K562 (cell line): ENCODE data around the gene TOM1L1. TPM values are rescaled to one million over a fixed set of nuclear protein-coding genes. Genes with fewer than 3 reads are reported as not detected.

ENCODE experiments used
- ATAC-seq: fragments of 200-7000 bp; cut with Tn5 transposase; 3 replicates; pipeline ENCODE4 v1.9.1; 2020; ENCODE audit warnings: moderate library complexity
- BruUV-seq: library from RNA; stranded (reverse); fragments of 400-500 nt; replicated peaks from 2 replicates; lab custom pipeline; 2021; lab: Mats Ljungman, UMichigan
- CTCF ChIA-PET: fragments of 300-600 bp; formaldehyde crosslinking; extraction: SDS; loops from one replicate; lab custom pipeline; 2021; ENCODE audit warnings: low intra/inter-chr PET ratio; lab: Yijun Ruan, JAX
- POLR2A ChIA-PET: fragments of 300-600, 350-650 bp; sonication (Branson Sonifier 250); formaldehyde crosslinking; extraction: SDS; loops from one replicate; lab custom pipeline; 2021; ENCODE audit warnings: antibody characterized with exemption, inconsistent platforms; lab: Yijun Ruan, JAX
- DNase-seq, 4 experiments: peaks; one replicate each; pipeline versions ENCODE4 v3.0.0 to v3.0.0-alpha.2; 2011 to 2018; ENCODE audit warnings: low spot score in 3 of 4, mixed read lengths in 3 of 4; ENCODE audit errors: extremely low read depth in 1 of 4
- FAIRE-seq: peaks from 2 replicates; lab custom pipeline; 2011; peaks lifted over from hg19 to GRCh38; lab: Jason Lieb, UNC
- H2AFZ ChIP-seq: 2 replicates; pipeline ENCODE4 v1.6.0; 2011; ENCODE audit warnings: low read depth, low read length, control low read depth, inconsistent platforms
- H3K27ac ChIP-seq: fragments of 200-600 bp; 3 replicates; pipeline ENCODE4 v1.8.0; 2011; ENCODE audit warnings: low read depth, mild to moderate bottlenecking, control low read depth, inconsistent platforms, low read length, moderate library complexity, mixed read lengths; ENCODE audit errors: extremely low read depth
- H3K27me3 ChIP-seq, 2 experiments: fragments of 300-600 bp in 1 of 2; 2 replicates in 1 of 2; 3 replicates in 1 of 2; pipeline versions ENCODE4 v1.6.0 to v1.8.0; 2011; ENCODE audit warnings: inconsistent platforms in 2 of 2, low read length in 2 of 2, mild to moderate bottlenecking in 1 of 2, mixed read lengths in 1 of 2, moderate library complexity in 1 of 2; ENCODE audit not compliant: control insufficient read depth in 2 of 2, insufficient read depth in 2 of 2
- H3K36me3 ChIP-seq: fragments of 300-600 bp; 3 replicates; pipeline ENCODE4 v1.8.0; 2011; ENCODE audit warnings: mild to moderate bottlenecking, low read length, inconsistent platforms; ENCODE audit not compliant: control insufficient read depth, insufficient read depth
- H3K4me1 ChIP-seq, 2 experiments: fragments of 200-600 bp in 1 of 2; replicated peaks in 1 of 2; 2 replicates in 1 of 2; 3 replicates in 1 of 2; pipeline versions ENCODE4 v1.5.1 to v1.8.0; 2011; ENCODE audit warnings: inconsistent platforms in 2 of 2, low read length in 2 of 2, mild to moderate bottlenecking in 1 of 2, mixed read lengths in 1 of 2, moderate library complexity in 1 of 2; ENCODE audit not compliant: control insufficient read depth in 2 of 2, insufficient read depth in 2 of 2
- H3K4me2 ChIP-seq: 2 replicates; pipeline ENCODE4 v1.6.1; 2011; ENCODE audit warnings: low read length, control low read depth, inconsistent platforms, mixed read lengths; ENCODE audit not compliant: insufficient read depth
- H3K4me3 ChIP-seq: fragments of 200-600 bp; sonication (generic), shearing (Covaris generic); 2 replicates; pipeline ENCODE4 v1.5.1; 2016; ENCODE audit warnings: control low read depth, inconsistent platforms
- H3K79me2 ChIP-seq: fragments of 200-600 bp; 3 replicates; pipeline ENCODE4 v1.8.0; 2011; ENCODE audit warnings: low read length, inconsistent platforms; ENCODE audit not compliant: control insufficient read depth, insufficient read depth
- H3K9ac ChIP-seq, 2 experiments: 2 replicates each; pipeline versions ENCODE4 v1.6.0 to v1.6.1; 2011; ENCODE audit warnings: low read depth in 2 of 2, low read length in 2 of 2, control low read depth in 1 of 2, inconsistent platforms in 1 of 2, mild to moderate bottlenecking in 1 of 2, mixed read lengths in 1 of 2; ENCODE audit not compliant: insufficient read depth in 1 of 2
- H3K9me1 ChIP-seq: one replicate; pipeline ENCODE4 v1.6.0; 2011; ENCODE audit warnings: inconsistent platforms, mild to moderate bottlenecking, low read length, moderate library complexity; ENCODE audit not compliant: control insufficient read depth, insufficient read depth
- H3K9me3 ChIP-seq: replicated peaks from 2 replicates; pipeline ENCODE4 v1.5.1; 2011; ENCODE audit warnings: low read depth, low read length, inconsistent platforms; ENCODE audit not compliant: control insufficient read depth, insufficient read depth
- H4K20me1 ChIP-seq: replicated peaks from 2 replicates; pipeline ENCODE4 v1.6.1; 2011; ENCODE audit warnings: low read length, inconsistent platforms, mixed read lengths; ENCODE audit not compliant: control insufficient read depth, insufficient read depth
- ERF ChIP-seq: fragments of 450-650 bp; formaldehyde crosslinking; IDR thresholded peaks from 2 replicates; pipeline ENCODE4 v1.4.0; 2020; ENCODE audit warnings: mild to moderate bottlenecking, mixed read lengths
- GATA2 ChIP-seq: sonication (generic); formaldehyde crosslinking; IDR thresholded peaks from 2 replicates; pipeline ENCODE4 v1.4.0; 2020; ENCODE audit warnings: mild to moderate bottlenecking, missing genetic modification reagents
- USF2 ChIP-seq: sonication (generic); formaldehyde crosslinking; IDR thresholded peaks from 2 replicates; pipeline ENCODE4 v1.5.0; 2020; ENCODE audit warnings: missing genetic modification reagents
- XRCC3 ChIP-seq: fragments of 450-650 bp; IDR thresholded peaks from 2 replicates; pipeline ENCODE4 v1.6.1; 2017; ENCODE audit warnings: mild to moderate bottlenecking, moderate library complexity
- ZHX1 ChIP-seq: fragments of 150-350 bp; conservative IDR thresholded peaks from 2 replicates; pipeline ENCODE4 v1.6.1; 2014; ENCODE audit warnings: low read length
- WGBS: fragments of 100-300 bp; shearing (Covaris generic); methylation state at CpG from one replicate; pipeline ENCODE4 v1.1.6; 2016; ENCODE audit warnings: low coverage, mixed read lengths; ENCODE audit not compliant: insufficient coverage; ENCODE audit errors: missing lambda C conversion rate; 5-methylcytosine and 5-hydroxymethylcytosine counted together
- in situ Hi-C: fragments of 300-500 bp; cut with MboI; formaldehyde crosslinking; loops from 4 replicates; pipeline ENCODE4 v1.15.0; 2018; ENCODE audit warnings: inconsistent platforms, mixed read lengths
- intact Hi-C: fragments of 100-400 bp; cut with micrococcal nuclease; formaldehyde crosslinking; loops from 2 replicates; pipeline ENCODE4 v1.14.2; 2022
- polyA plus RNA-seq, 8 experiments: library from polyadenylated mRNA; depleted of rRNA in 4 of 8; stranded (reverse) in 5 of 8; unstranded in 3 of 8; fragments of >200 nt; fragmentation: Nextera tagmentation in 2 of 8; fragmentation: Illumina TruSeq in 1 of 8; extraction: Ambion mirVana in 2 of 8; extraction: Trizol in 1 of 8; gene quantifications; 2 replicates each; pipeline versions ENCODE4 v1.2.1 to v1.2.3, GENCODE V29; 2011 to 2014; ENCODE audit warnings: inconsistent platforms in 1 of 8, missing spikeins in 1 of 8
- total RNA-seq, 7 experiments: library from RNA; depleted of rRNA in 6 of 7; stranded (reverse); fragments of >200 nt in 6 of 7; fragmentation: Illumina TruSeq in 2 of 7; extraction: Trizol in 2 of 7; gene quantifications; 2 replicates each; pipeline versions ENCODE4 v1.2.1 to v1.2.3, GENCODE V29; 2011 to 2021; ENCODE audit warnings: low replicate concordance in 1 of 7

Gene TOM1L1
- total and polyA plus RNA-seq, 9 of the 15 experiments (the other 6 are each of a cell fraction or from before 2014, with no cell fraction given), result 21.3 to 74.3 (median 31.0) TPM

- no peak overlapping the region for H3K4me2 ChIP-seq
Observed at GRCh38 chr17:54990118-54990517, 89.5 kb downstream of the TOM1L1 start.

More at GRCh38 chr17:54990118-54990517, 89.5 kb downstream of the TOM1L1 start:
- ChIA-PET POLR2A (no interaction called here), CTCF (no interaction called here)
- no peak overlapping the region for H3K27ac ChIP-seq
- 88% methylated on average over 4 of the region's 4 CpGs for WGBS
- peaks cover 1% of the 10 kb centered on the region; the same call in 1 of the 3 replicates for H3K79me2 ChIP-seq
- H3K4me1 ChIP-seq, result no peaks in the 10 kb centered on the region
- H3K4me3 ChIP-seq, result no peak overlapping the region
- peaks cover 28% of the 10 kb centered on the region for H3K36me3 ChIP-seq
- H3K27me3 ChIP-seq, result no peaks in the 10 kb centered on the region
- DNase-seq, result no peak
- BruUV-seq, result no TSS peak
- intact Hi-C loops, result loop anchor here (10.0 kb wide), 1 partner anchor 185 kb away; no protein-coding TSS in a partner anchor
- no peak for TF ChIP-seq ERF (CRISPR knock-in tag)
- TF ChIP-seq XRCC3, result no peak
- TF ChIP-seq ZHX1, result no peak
- no peak for TF ChIP-seq USF2 (CRISPR knock-in tag)
- no peak for TF ChIP-seq GATA2 (CRISPR knock-in tag)
- no peaks in the 10 kb centered on the region for H4K20me1 ChIP-seq
- no peak overlapping the region for H2AFZ ChIP-seq
- no peak for FAIRE-seq
- H3K9ac ChIP-seq, result no peak overlapping the region
- no peaks in the 10 kb centered on the region for H3K9me1 ChIP-seq
- ATAC-seq, result no peak
- in situ Hi-C loops, result loop anchor here (5.0 to 10.0 kb wide), 2 partner anchors 367 to 525 kb away; partner anchors contain the start of gene SMIM36
- H3K9me3 ChIP-seq, result no peaks in the 10 kb centered on the region
